ENCODE data around the gene ZNF670. TPM values are rescaled to one million over a fixed set of nuclear protein-coding genes. Genes with fewer than 3 reads are reported as not detected.

The ZNF670 gene
- total and polyA plus RNA-seq, 2 donors (not counting 1 experiment from before 2014, with no cell fraction given): 2.3 to 3.0 TPM

DNA sequence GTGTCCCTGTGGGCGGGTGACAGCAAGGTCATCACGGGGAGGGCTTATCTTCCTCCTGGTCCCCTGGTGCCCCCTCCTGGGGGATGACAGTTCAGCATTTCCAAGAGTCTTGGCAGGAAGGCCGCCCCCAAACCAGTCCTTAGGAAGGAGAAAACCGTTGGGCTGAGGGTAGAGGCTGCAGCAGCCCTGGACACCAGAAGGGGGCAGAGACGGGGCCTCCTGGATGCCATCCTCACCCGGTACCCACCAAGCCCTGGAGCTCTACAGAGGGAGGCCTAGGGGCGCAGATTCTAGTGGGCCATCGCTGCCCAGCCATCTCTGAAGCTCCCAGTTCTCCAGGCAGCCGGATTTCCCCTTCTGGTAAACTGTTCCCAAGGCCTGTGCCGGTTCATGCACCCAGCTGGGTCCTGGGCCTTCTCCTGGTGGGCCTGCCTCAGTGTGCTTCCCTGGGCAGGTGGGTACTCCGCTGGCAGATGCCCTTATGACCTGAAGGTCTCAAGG is 40.4 kb upstream of the ZNF670 start:
- H3K36me3 ChIP-seq (ENCODE audit: control insufficient read depth, insufficient read depth, low read length): no peaks in the 10 kb centered on the region
- no peak overlapping the region for H2AFZ ChIP-seq (ENCODE audit: low read length)
- no peak overlapping the region for H3K9ac ChIP-seq (ENCODE audit: insufficient read depth, low read length)
- no peaks in the 10 kb centered on the region for H3K27me3 ChIP-seq (ENCODE audit: control insufficient read depth, insufficient read depth, low read length)
- no peak overlapping the region for H3K4me3 ChIP-seq (replicated peaks in 1 of 4; ENCODE audit: control extremely low read depth in 1 of 4, insufficient read depth in 1 of 4, low read depth in 3 of 4, low read length in 4 of 4)
- no peak overlapping the region for H3K4me2 ChIP-seq (ENCODE audit: extremely low read depth, insufficient read depth, low read length)
- TF ChIP-seq EZH2 (IDR thresholded peaks at IDR 0.05; ENCODE audit: low read length, missing control alignments): no peak
- TF ChIP-seq, protein P1, sequence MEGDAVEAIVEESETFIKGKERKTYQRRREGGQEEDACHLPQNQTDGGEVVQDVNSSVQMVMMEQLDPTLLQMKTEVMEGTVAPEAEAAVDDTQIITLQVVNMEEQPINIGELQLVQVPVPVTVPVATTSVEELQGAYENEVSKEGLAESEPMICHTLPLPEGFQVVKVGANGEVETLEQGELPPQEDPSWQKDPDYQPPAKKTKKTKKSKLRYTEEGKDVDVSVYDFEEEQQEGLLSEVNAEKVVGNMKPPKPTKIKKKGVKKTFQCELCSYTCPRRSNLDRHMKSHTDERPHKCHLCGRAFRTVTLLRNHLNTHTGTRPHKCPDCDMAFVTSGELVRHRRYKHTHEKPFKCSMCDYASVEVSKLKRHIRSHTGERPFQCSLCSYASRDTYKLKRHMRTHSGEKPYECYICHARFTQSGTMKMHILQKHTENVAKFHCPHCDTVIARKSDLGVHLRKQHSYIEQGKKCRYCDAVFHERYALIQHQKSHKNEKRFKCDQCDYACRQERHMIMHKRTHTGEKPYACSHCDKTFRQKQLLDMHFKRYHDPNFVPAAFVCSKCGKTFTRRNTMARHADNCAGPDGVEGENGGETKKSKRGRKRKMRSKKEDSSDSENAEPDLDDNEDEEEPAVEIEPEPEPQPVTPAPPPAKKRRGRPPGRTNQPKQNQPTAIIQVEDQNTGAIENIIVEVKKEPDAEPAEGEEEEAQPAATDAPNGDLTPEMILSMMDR (conservative IDR thresholded peaks at IDR 0.05 in 1 of 2, IDR thresholded peaks at IDR 0.05 in 1 of 2; ENCODE audit: low read depth in 1 of 2, low read length in 2 of 2): peak in 1 of 2 donors; percentile 26
- no peak overlapping the region for H3K27ac ChIP-seq (ENCODE audit: insufficient read depth, low read length)
- DNase-seq (ENCODE audit: low read depth in 2 of 2): peak; percentile 21
- H3K4me1 ChIP-seq (ENCODE audit: control insufficient read depth, extremely low read depth, insufficient read depth, low read length): no peaks in the 10 kb centered on the region
- no peaks in the 10 kb centered on the region for H3K9me3 ChIP-seq (ENCODE audit: control insufficient read depth, insufficient read depth, low read depth, low read length)
- H3K79me2 ChIP-seq (ENCODE audit: control insufficient read depth, insufficient read depth, low read length): no peaks in the 10 kb centered on the region
- H4K20me1 ChIP-seq (ENCODE audit: control insufficient read depth, extremely low read depth, insufficient read depth, low read length): no peaks in the 10 kb centered on the region

DNA sequence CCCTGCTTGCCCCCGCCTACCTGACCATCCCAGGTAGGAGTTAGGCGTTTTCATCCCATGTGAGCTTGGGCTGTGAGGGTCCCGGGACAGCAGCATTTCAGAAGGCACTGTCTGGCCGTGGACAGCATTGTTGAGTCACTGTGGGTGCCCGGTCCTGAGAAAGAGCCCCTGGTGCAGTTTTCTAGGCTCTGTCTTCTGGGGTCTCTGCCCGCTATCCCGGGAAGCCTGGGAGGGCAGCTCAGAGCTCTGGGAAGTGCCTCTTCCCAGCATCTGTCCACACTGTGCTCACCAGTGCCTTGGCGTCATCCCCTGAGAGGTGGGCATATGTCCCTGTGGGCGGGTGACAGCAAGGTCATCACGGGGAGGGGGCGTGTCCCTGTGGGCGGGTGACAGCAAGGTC is 36.9 kb upstream of the ZNF670 start:
- no peak for TF ChIP-seq EZH2 (IDR thresholded peaks at IDR 0.05; ENCODE audit: low read length, missing control alignments)
- TF ChIP-seq, protein P1 (conservative IDR thresholded peaks at IDR 0.05 in 1 of 2, IDR thresholded peaks at IDR 0.05 in 1 of 2; ENCODE audit: low read depth in 1 of 2, low read length in 2 of 2): no peak
- no peak for DNase-seq (ENCODE audit: low read depth in 2 of 2)
- H3K79me2 ChIP-seq (ENCODE audit: control insufficient read depth, insufficient read depth, low read length): no peaks in the 10 kb centered on the region

DNA sequence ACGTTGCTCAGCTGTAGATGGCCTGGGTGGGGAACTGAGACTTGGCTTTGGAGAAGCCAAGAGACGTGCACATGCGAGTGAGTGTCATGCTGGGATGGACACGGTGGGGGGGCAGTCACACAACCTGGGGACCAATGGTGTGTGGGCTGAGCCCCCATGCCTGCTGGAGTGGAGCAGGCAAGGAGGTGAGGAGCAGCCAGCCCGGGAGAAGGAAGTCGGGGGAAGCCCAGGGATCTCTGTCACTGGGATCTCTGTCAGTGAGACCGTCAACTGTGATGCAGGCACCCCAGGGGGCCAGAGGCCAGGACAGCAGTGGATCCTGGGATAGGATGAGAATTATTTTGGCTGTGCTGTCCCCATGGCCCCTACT is 36.5 kb upstream of the ZNF670 start:
- Histone ChIP-seq H3K9ac (ENCODE audit: insufficient read depth, low read length) (no peak overlapping the region), H2AFZ (ENCODE audit: low read length) (no peak overlapping the region), H3K9me3 (ENCODE audit: control insufficient read depth, insufficient read depth, low read depth, low read length) (no peaks in the 10 kb centered on the region), H4K20me1 (ENCODE audit: control insufficient read depth, extremely low read depth, insufficient read depth, low read length) (no peaks in the 10 kb centered on the region), H3K4me3 (replicated peaks in 1 of 4; ENCODE audit: control extremely low read depth in 1 of 4, insufficient read depth in 1 of 4, low read depth in 3 of 4, low read length in 4 of 4) (no peak overlapping the region), H3K4me2 (ENCODE audit: extremely low read depth, insufficient read depth, low read length) (no peak overlapping the region), H3K4me1 (ENCODE audit: control insufficient read depth, extremely low read depth, insufficient read depth, low read length) (no peaks in the 10 kb centered on the region), H3K79me2 (ENCODE audit: control insufficient read depth, insufficient read depth, low read length) (no peaks in the 10 kb centered on the region), H3K27me3 (ENCODE audit: control insufficient read depth, insufficient read depth, low read length) (no peaks in the 10 kb centered on the region), H3K27ac (ENCODE audit: insufficient read depth, low read length) (no peak overlapping the region), H3K36me3 (ENCODE audit: control insufficient read depth, insufficient read depth, low read length) (no peaks in the 10 kb centered on the region)
- DNase-seq (ENCODE audit: low read depth in 2 of 2): no peak
- TF ChIP-seq, protein P1 (conservative IDR thresholded peaks at IDR 0.05 in 1 of 2, IDR thresholded peaks at IDR 0.05 in 1 of 2; ENCODE audit: low read depth in 1 of 2, low read length in 2 of 2): no peak
- TF ChIP-seq EZH2 (IDR thresholded peaks at IDR 0.05; ENCODE audit: low read length, missing control alignments): no peak

More for the DNA sequence above, 36.9 kb upstream of the ZNF670 start:
- H3K36me3 ChIP-seq (ENCODE audit: control insufficient read depth, insufficient read depth, low read length): no peaks in the 10 kb centered on the region
- H2AFZ ChIP-seq (ENCODE audit: low read length): no peak overlapping the region
- no peaks in the 10 kb centered on the region for H3K27me3 ChIP-seq (ENCODE audit: control insufficient read depth, insufficient read depth, low read length)
- H3K4me2 ChIP-seq (ENCODE audit: extremely low read depth, insufficient read depth, low read length): no peak overlapping the region
- H3K9me3 ChIP-seq (ENCODE audit: control insufficient read depth, insufficient read depth, low read depth, low read length): no peaks in the 10 kb centered on the region
- no peak overlapping the region for H3K27ac ChIP-seq (ENCODE audit: insufficient read depth, low read length)
- no peaks in the 10 kb centered on the region for H4K20me1 ChIP-seq (ENCODE audit: control insufficient read depth, extremely low read depth, insufficient read depth, low read length)
- H3K4me1 ChIP-seq (ENCODE audit: control insufficient read depth, extremely low read depth, insufficient read depth, low read length): no peaks in the 10 kb centered on the region
- no peak overlapping the region for H3K4me3 ChIP-seq (replicated peaks in 1 of 4; ENCODE audit: control extremely low read depth in 1 of 4, insufficient read depth in 1 of 4, low read depth in 3 of 4, low read length in 4 of 4)
- no peak overlapping the region for H3K9ac ChIP-seq (ENCODE audit: insufficient read depth, low read length)

Measured in fibroblast of lung (primary cell).